Measurements from ENCODE around the gene LRFN3. TPM values are rescaled to one million over a fixed set of nuclear protein-coding genes. Genes with fewer than 3 reads are reported as not detected.

Gene LRFN3
- total RNA-seq, 1 donor from 2014 or later, result 15.3 TPM

- no peak overlapping the region for H3K27ac ChIP-seq (ENCODE audit: low read depth, low read length)
- H2AFZ ChIP-seq (ENCODE audit: low read depth, low read length), result no peak overlapping the region
- H3K9me3 ChIP-seq (ENCODE audit: insufficient read depth, low read depth, low read length), result no peaks in the 10 kb centered on the region
- H3K9ac ChIP-seq (ENCODE audit: low read length), result no peak overlapping the region
- H3K79me2 ChIP-seq (ENCODE audit: insufficient read depth, low read length), result peaks cover 4% of the 10 kb centered on the region
- peaks cover 6% of the 10 kb centered on the region for H3K36me3 ChIP-seq (ENCODE audit: insufficient read depth, low read length)
- no peak for TF ChIP-seq CTCF (IDR thresholded peaks at IDR 0.05; ENCODE audit: insufficient read depth, low read depth, low read length)
- no peak for TF ChIP-seq EZH2 (IDR thresholded peaks at IDR 0.05; ENCODE audit: insufficient read depth, low read length)
- Mint-ChIP-seq H3K4me3 (ENCODE audit: unreplicated experiment) (no peak overlapping the region), H3K27ac (ENCODE audit: unreplicated experiment) (no peak overlapping the region), H3K9me3 (ENCODE audit: unreplicated experiment) (no peaks in the 10 kb centered on the region), H3K27me3 (ENCODE audit: low read depth, unreplicated experiment) (no peaks in the 10 kb centered on the region), H3K36me3 (ENCODE audit: low read depth, unreplicated experiment) (peaks cover 9% of the 10 kb centered on the region), H3K4me1 (ENCODE audit: low read depth, unreplicated experiment) (peaks cover 2% of the 10 kb centered on the region)
- H3K4me2 ChIP-seq (ENCODE audit: low read length), result no peak overlapping the region
- FAIRE-seq (no peak), DNase-seq (ENCODE audit: low read depth) (no peak)
- peaks cover 4% of the 10 kb centered on the region for H3K4me1 ChIP-seq (ENCODE audit: insufficient read depth, low read length)
- no peaks in the 10 kb centered on the region for H3K27me3 ChIP-seq (ENCODE audit: insufficient read depth, low read length)
- peaks cover 4% of the 10 kb centered on the region for H4K20me1 ChIP-seq (ENCODE audit: insufficient read depth, low read length)
- H3K4me3 ChIP-seq (ENCODE audit: insufficient read depth, low read depth, low read length), result no peak overlapping the region
These were observed 41.8 kb upstream of the LRFN3 start for GRCh38 chr19:35894342-35894741.

- FAIRE-seq (no peak), DNase-seq (ENCODE audit: low read depth) (no peak)
- no peaks in the 10 kb centered on the region for H4K20me1 ChIP-seq (ENCODE audit: insufficient read depth, low read length)
- peaks cover 4% of the 10 kb centered on the region for H3K4me1 Mint-ChIP-seq (ENCODE audit: low read depth, unreplicated experiment)
- H3K4me2 ChIP-seq (ENCODE audit: low read length), result no peak overlapping the region
- no peaks in the 10 kb centered on the region for H3K27me3 ChIP-seq (ENCODE audit: insufficient read depth, low read length)
- no peaks in the 10 kb centered on the region for H3K9me3 ChIP-seq (ENCODE audit: insufficient read depth, low read depth, low read length)
- H3K27me3 Mint-ChIP-seq (ENCODE audit: low read depth, unreplicated experiment), result no peaks in the 10 kb centered on the region
- peaks cover 2% of the 10 kb centered on the region for H3K36me3 ChIP-seq (ENCODE audit: insufficient read depth, low read length)
- H3K4me3 ChIP-seq (ENCODE audit: insufficient read depth, low read depth, low read length), result no peak overlapping the region
- H3K9me3 Mint-ChIP-seq (ENCODE audit: unreplicated experiment), result no peaks in the 10 kb centered on the region
- peaks cover under 1% of the 10 kb centered on the region for H3K36me3 Mint-ChIP-seq (ENCODE audit: low read depth, unreplicated experiment)
- H3K4me1 ChIP-seq (ENCODE audit: insufficient read depth, low read length), result peaks cover 9% of the 10 kb centered on the region
- no peak overlapping the region for H3K4me3 Mint-ChIP-seq (ENCODE audit: unreplicated experiment)
- H3K9ac ChIP-seq (ENCODE audit: low read length), result no peak overlapping the region
- no peak overlapping the region for H2AFZ ChIP-seq (ENCODE audit: low read depth, low read length)
- H3K79me2 ChIP-seq (ENCODE audit: insufficient read depth, low read length), result peaks cover 4% of the 10 kb centered on the region
- H3K27ac ChIP-seq (ENCODE audit: low read depth, low read length), result no peak overlapping the region
- TF ChIP-seq EZH2 (IDR thresholded peaks at IDR 0.05; ENCODE audit: insufficient read depth, low read length) (no peak), CTCF (IDR thresholded peaks at IDR 0.05; ENCODE audit: insufficient read depth, low read depth, low read length) (no peak)
- H3K27ac Mint-ChIP-seq (ENCODE audit: unreplicated experiment), result no peak overlapping the region
These were observed 40.1 kb upstream of the LRFN3 start for GRCh38 chr19:35895911-35896642.

GRCh38 chr19:35896643-35897040 lies 39.5 kb upstream of the LRFN3 start:
- Histone ChIP-seq H3K27me3 (ENCODE audit: insufficient read depth, low read length) (no peaks in the 10 kb centered on the region), H3K79me2 (ENCODE audit: insufficient read depth, low read length) (peaks cover 4% of the 10 kb centered on the region), H3K4me1 (ENCODE audit: insufficient read depth, low read length) (peaks cover 14% of the 10 kb centered on the region), H2AFZ (ENCODE audit: low read depth, low read length) (no peak overlapping the region), H3K27ac (ENCODE audit: low read depth, low read length) (no peak overlapping the region), H4K20me1 (ENCODE audit: insufficient read depth, low read length) (no peaks in the 10 kb centered on the region), H3K4me2 (ENCODE audit: low read length) (no peak overlapping the region), H3K9ac (ENCODE audit: low read length) (no peak overlapping the region), H3K9me3 (ENCODE audit: insufficient read depth, low read depth, low read length) (no peaks in the 10 kb centered on the region), H3K4me3 (ENCODE audit: insufficient read depth, low read depth, low read length) (no peak overlapping the region), H3K36me3 (ENCODE audit: insufficient read depth, low read length) (peaks cover 2% of the 10 kb centered on the region)
- Mint-ChIP-seq H3K4me3 (ENCODE audit: unreplicated experiment) (no peak overlapping the region), H3K27me3 (ENCODE audit: low read depth, unreplicated experiment) (no peaks in the 10 kb centered on the region), H3K4me1 (ENCODE audit: low read depth, unreplicated experiment) (peaks cover 6% of the 10 kb centered on the region), H3K27ac (ENCODE audit: unreplicated experiment) (no peak overlapping the region), H3K9me3 (ENCODE audit: unreplicated experiment) (no peaks in the 10 kb centered on the region), H3K36me3 (ENCODE audit: low read depth, unreplicated experiment) (no peaks in the 10 kb centered on the region)
- FAIRE-seq (no peak), DNase-seq (ENCODE audit: low read depth) (no peak)
- TF ChIP-seq CTCF (IDR thresholded peaks at IDR 0.05; ENCODE audit: insufficient read depth, low read depth, low read length), result no peak
- no peak for TF ChIP-seq EZH2 (IDR thresholded peaks at IDR 0.05; ENCODE audit: insufficient read depth, low read length)

Measured in astrocyte (in vitro differentiated cells and primary cell).